Measurements from ENCODE around the gene MALAT1. TPM values are rescaled to one million over a fixed set of nuclear protein-coding genes. Genes with fewer than 3 reads are reported as not detected.

The MALAT1 gene
- polyA plus RNA-seq, 1 experiment: 1,149 TPM

DNA sequence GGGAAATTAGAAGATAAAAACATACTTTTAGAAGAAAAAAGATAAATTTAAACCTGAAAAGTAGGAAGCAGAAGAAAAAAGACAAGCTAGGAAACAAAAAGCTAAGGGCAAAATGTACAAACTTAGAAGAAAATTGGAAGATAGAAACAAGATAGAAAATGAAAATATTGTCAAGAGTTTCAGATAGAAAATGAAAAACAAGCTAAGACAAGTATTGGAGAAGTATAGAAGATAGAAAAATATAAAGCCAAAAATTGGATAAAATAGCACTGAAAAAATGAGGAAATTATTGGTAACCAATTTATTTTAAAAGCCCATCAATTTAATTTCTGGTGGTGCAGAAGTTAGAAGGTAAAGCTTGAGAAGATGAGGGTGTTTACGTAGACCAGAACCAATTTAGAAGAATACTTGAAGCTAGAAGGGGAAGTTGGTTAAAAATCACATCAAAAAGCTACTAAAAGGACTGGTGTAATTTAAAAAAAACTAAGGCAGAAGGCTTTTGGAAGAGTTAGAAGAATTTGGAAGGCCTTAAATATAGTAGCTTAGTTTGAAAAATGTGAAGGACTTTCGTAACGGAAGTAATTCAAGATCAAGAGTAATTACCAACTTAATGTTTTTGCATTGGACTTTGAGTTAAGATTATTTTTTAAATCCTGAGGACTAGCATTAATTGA is 1.0 kb downstream of the MALAT1 start:
- H3K4me3 ChIP-seq (ENCODE audit: low read depth, low read length): peak overlapping the region; percentile 97
- POLR2A ChIA-PET: interaction anchor here (0.8 to 21.9 kb wide), 15 partner anchors 8 to 166 kb away, joined by 3 to 999 read pairs (median 12); partner anchors contain the start of genes DPF2, FRMD8, NEAT1 and SLC25A45
- peak overlapping the region; percentile 97 for H3K27ac ChIP-seq (ENCODE audit: low read depth, low read length)
- H3K27me3 ChIP-seq (ENCODE audit: control insufficient read depth, insufficient read depth, low read length): no peaks in the 10 kb centered on the region
- no peak for DNase-seq (ENCODE audit: low read depth, low spot score)
- TF ChIP-seq, protein P1, sequence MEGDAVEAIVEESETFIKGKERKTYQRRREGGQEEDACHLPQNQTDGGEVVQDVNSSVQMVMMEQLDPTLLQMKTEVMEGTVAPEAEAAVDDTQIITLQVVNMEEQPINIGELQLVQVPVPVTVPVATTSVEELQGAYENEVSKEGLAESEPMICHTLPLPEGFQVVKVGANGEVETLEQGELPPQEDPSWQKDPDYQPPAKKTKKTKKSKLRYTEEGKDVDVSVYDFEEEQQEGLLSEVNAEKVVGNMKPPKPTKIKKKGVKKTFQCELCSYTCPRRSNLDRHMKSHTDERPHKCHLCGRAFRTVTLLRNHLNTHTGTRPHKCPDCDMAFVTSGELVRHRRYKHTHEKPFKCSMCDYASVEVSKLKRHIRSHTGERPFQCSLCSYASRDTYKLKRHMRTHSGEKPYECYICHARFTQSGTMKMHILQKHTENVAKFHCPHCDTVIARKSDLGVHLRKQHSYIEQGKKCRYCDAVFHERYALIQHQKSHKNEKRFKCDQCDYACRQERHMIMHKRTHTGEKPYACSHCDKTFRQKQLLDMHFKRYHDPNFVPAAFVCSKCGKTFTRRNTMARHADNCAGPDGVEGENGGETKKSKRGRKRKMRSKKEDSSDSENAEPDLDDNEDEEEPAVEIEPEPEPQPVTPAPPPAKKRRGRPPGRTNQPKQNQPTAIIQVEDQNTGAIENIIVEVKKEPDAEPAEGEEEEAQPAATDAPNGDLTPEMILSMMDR (IDR thresholded peaks at IDR 0.05; ENCODE audit: low read depth, low read length): no peak
- H3K9me3 ChIP-seq (ENCODE audit: control insufficient read depth, insufficient read depth, low read length): no peaks in the 10 kb centered on the region; the same call in 1 of the 2 replicates
- CTCF ChIA-PET: interaction anchor here (1.0 to 4.5 kb wide), 5 partner anchors 11 to 118 kb away, joined by 3 to 18 read pairs (median 6); no protein-coding TSS in a partner anchor

DNA sequence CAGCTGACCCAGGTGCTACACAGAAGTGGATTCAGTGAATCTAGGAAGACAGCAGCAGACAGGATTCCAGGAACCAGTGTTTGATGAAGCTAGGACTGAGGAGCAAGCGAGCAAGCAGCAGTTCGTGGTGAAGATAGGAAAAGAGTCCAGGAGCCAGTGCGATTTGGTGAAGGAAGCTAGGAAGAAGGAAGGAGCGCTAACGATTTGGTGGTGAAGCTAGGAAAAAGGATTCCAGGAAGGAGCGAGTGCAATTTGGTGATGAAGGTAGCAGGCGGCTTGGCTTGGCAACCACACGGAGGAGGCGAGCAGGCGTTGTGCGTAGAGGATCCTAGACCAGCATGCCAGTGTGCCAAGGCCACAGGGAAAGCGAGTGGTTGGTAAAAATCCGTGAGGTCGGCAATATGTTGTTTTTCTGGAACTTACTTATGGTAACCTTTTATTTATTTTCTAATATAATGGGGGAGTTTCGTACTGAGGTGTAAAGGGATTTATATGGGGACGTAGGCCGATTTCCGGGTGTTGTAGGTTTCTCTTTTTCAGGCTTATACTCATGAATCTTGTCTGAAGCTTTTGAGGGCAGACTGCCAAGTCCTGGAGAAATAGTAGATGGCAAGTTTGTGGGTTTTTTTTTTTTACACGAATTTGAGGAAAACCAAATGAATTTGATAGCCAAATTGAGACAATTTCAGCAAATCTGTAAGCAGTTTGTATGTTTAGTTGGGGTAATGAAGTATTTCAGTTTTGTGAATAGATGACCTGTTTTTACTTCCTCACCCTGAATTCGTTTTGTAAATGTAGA is 1.7 kb downstream of the MALAT1 start:
- Histone ChIP-seq H3K4me3 (ENCODE audit: low read depth, low read length) (peak overlapping the region; percentile 97), H3K27ac (ENCODE audit: low read depth, low read length) (peak overlapping the region; percentile 97), H3K27me3 (ENCODE audit: control insufficient read depth, insufficient read depth, low read length) (no peaks in the 10 kb centered on the region), H3K9me3 (ENCODE audit: control insufficient read depth, insufficient read depth, low read length) (no peaks in the 10 kb centered on the region; the same call in 1 of the 2 replicates)
- DNase-seq (ENCODE audit: low read depth, low spot score): no peak
- CTCF ChIA-PET: interaction anchor here (1.9 to 4.5 kb wide), 3 partner anchors 21 to 119 kb away, joined by 4 to 18 read pairs (median 12); no protein-coding TSS in a partner anchor
- TF ChIP-seq, protein P1 (IDR thresholded peaks at IDR 0.05; ENCODE audit: low read depth, low read length): no peak
- POLR2A ChIA-PET: interaction anchor here (0.8 to 21.9 kb wide), 14 partner anchors 7 to 167 kb away, joined by 3 to 999 read pairs (median 15); partner anchors contain the start of genes DPF2, FRMD8, NEAT1 and SLC25A45

DNA sequence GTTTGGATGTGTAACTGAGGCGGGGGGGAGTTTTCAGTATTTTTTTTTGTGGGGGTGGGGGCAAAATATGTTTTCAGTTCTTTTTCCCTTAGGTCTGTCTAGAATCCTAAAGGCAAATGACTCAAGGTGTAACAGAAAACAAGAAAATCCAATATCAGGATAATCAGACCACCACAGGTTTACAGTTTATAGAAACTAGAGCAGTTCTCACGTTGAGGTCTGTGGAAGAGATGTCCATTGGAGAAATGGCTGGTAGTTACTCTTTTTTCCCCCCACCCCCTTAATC is 2.3 kb downstream of the MALAT1 start:
- no peaks in the 10 kb centered on the region for H3K27me3 ChIP-seq (ENCODE audit: control insufficient read depth, insufficient read depth, low read length)
- no peaks in the 10 kb centered on the region; the same call in 1 of the 2 replicates for H3K9me3 ChIP-seq (ENCODE audit: control insufficient read depth, insufficient read depth, low read length)
- ChIA-PET POLR2A (interaction anchor here (1.0 to 21.9 kb wide), 6 partner anchors 11 to 79 kb away, joined by 3 to 999 read pairs (median 282); partner anchors contain the start of gene NEAT1), CTCF (no interaction called here)
- H3K4me3 ChIP-seq (ENCODE audit: low read depth, low read length): peak overlapping the region; percentile 97
- TF ChIP-seq, protein P1 (IDR thresholded peaks at IDR 0.05; ENCODE audit: low read depth, low read length): no peak
- DNase-seq (ENCODE audit: low read depth, low spot score): no peak
- peak overlapping the region; percentile 97 for H3K27ac ChIP-seq (ENCODE audit: low read depth, low read length)

DNA sequence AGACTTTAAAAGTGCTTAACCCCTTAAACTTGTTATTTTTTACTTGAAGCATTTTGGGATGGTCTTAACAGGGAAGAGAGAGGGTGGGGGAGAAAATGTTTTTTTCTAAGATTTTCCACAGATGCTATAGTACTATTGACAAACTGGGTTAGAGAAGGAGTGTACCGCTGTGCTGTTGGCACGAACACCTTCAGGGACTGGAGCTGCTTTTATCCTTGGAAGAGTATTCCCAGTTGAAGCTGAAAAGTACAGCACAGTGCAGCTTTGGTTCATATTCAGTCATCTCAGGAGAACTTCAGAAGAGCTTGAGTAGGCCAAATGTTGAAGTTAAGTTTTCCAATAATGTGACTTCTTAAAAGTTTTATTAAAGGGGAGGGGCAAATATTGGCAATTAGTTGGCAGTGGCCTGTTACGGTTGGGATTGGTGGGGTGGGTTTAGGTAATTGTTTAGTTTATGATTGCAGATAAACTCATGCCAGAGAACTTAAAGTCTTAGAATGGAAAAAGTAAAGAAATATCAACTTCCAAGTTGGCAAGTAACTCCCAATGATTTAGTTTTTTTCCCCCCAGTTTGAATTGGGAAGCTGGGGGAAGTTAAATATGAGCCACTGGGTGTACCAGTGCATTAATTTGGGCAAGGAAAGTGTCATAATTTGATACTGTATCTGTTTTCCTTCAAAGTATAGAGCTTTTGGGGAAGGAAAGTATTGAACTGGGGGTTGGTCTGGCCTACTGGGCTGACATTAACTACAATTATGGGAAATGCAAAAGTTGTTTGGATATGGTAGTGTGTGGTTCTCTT is 2.8 kb downstream of the MALAT1 start:
- Histone ChIP-seq H3K27ac (ENCODE audit: low read depth, low read length) (peak overlapping the region; percentile 97), H3K27me3 (ENCODE audit: control insufficient read depth, insufficient read depth, low read length) (no peaks in the 10 kb centered on the region), H3K4me3 (ENCODE audit: low read depth, low read length) (peak overlapping the region; percentile 97), H3K9me3 (ENCODE audit: control insufficient read depth, insufficient read depth, low read length) (no peaks in the 10 kb centered on the region; the same call in 1 of the 2 replicates)
- no peak for DNase-seq (ENCODE audit: low read depth, low spot score)
- TF ChIP-seq, protein P1 (IDR thresholded peaks at IDR 0.05; ENCODE audit: low read depth, low read length): no peak
- CTCF ChIA-PET: interaction anchor here (1.1 kb wide), 1 partner anchor 85 kb away, joined by 4 read pairs; no protein-coding TSS in a partner anchor
- POLR2A ChIA-PET: interaction anchor here (0.5 to 21.9 kb wide), 12 partner anchors 12 to 120 kb away, joined by 3 to 999 read pairs (median 3); partner anchors contain the start of gene NEAT1
